Measurements from ENCODE around the gene MMP15.

Gene MMP15

DNA sequence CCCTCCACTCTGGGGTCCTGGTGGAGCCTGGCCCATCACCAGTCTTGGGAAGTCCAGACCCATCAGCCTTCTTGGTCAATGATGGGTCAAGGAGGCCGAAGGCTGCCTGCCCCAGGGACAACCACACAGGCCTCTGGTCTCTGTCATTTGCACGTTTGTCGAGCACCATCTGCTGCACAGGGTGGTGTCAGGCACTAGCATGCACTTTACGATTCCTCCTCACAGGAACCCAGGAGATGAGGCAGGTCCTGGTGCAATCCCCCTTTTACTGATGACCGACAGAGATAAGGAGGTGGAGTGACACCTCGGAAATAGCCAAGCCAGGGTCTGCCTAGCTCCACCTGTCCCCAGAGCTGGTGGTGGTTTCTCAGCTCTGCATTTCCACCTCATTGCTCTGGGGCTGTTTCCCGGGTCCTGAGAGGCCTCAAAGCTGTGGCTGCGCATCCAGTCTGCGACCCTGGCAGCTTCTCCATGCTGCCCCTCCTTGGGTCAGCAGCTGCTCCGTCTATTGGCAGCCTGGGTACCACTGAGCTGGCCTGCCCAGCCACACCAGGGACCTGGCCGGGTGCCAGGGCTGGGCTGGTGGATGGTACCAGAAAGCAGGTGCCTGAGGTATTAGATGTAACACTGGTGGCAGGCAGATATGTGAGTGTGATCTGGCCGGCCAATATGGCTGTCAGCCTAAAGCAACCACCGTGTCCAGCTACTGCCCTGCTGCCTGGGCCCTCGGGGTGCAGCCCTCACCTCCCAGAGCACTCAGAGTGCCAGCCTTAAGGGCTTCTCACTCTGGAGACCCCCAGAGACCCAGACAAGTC, 10.0 kb downstream of the MMP15 start:
- no peak for DNase-seq

DNA sequence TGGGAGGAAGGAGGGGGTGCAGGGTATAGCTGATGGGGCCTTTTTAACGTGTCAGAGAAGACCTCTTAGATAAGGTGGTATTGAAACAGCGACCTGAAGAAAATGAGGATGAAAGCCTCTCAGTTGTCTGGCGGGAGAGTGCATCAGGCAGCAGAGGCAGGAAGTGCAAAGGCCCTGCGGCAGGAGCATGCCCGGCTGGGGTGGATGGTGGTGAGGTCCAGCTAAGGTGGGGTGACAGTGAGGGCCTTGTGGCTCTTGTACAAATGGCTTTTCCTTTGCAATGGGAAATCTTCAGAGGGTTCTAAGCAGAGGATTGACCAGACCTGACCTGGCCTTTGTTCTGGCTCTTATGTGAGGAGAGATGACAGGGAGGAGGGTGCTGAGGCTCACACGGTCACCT, 11.4 kb downstream of the MMP15 start:
- no peak for DNase-seq

DNA sequence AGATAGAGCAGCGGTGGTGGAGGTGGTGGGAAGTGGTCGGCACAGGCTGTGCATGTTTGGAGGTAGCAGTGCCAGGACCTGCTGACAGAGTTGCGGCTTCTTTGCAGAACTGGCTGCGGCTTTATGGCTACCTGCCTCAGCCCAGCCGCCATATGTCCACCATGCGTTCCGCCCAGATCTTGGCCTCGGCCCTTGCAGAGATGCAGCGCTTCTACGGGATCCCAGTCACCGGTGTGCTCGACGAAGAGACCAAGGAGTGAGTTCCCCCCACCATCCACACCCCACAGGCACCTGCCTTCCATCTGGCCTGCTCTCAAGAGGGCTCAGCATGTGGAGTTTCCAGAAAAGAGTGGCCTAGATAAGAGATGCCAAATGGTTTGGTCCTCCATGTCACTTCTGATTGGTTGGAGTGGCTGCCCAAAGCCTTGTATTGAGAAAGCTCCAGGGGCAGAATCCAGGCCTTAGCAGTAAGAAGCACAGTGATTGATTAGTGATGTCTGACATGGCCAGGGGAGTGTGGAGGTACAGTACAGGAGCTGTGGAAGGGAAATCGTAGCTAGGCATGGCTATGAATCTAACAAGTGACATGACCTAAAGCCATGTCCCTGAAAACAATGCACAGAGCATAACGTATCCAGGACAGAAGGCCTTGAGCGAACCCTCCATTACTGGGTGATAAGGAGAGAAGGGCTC, 12.0 kb downstream of the MMP15 start:
- DNase-seq: no peak

DNA sequence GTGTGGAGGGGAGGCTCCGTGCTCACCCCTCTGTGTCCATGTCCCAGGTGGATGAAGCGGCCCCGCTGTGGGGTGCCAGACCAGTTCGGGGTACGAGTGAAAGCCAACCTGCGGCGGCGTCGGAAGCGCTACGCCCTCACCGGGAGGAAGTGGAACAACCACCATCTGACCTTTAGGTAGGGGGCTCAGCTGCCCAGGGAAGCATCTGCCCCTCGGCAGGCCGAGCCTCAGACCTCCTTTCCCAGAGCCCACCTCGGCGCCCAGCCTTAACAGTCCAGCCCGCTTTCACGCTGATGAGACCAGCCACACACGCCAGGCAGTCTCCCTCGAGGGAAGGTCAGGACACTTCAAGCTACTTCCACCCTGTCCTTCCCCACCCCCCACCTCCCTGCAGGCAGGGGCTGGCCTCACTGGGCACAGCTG, 12.7 kb downstream of the MMP15 start:
- DNase-seq: no peak

DNA sequence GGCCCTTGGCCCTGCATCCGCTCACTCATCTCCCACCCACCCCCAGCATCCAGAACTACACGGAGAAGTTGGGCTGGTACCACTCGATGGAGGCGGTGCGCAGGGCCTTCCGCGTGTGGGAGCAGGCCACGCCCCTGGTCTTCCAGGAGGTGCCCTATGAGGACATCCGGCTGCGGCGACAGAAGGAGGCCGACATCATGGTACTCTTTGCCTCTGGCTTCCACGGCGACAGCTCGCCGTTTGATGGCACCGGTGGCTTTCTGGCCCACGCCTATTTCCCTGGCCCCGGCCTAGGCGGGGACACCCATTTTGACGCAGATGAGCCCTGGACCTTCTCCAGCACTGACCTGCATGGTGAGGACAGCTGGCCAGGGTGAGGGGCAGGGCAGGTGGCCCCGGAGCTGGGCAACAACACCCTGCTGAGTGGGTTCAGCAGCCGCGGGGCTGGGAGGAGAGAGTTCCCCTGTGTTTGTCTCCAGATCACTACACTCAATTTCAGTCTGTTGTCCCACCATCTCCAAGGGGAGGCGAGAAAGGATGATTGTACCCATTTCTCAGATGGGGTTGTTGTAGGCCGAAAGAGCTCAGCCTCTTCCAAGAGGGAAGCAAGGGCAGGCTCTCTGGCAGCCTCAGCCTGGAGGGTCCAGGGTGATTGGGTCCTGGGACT, 14.4 kb downstream of the MMP15 start:
- DNase-seq: no peak

DNA sequence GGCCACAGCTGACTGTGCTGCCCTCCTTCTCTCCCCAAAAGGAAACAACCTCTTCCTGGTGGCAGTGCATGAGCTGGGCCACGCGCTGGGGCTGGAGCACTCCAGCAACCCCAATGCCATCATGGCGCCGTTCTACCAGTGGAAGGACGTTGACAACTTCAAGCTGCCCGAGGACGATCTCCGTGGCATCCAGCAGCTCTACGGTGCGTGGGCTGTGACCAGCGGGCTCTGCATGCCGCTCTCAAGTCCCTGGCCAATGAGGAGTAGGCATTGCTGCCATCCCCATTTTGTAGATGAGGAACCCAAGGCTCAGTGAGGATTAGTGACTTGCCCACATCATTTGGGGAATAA, 14.9 kb downstream of the MMP15 start:
- DNase-seq: no peak

DNA sequence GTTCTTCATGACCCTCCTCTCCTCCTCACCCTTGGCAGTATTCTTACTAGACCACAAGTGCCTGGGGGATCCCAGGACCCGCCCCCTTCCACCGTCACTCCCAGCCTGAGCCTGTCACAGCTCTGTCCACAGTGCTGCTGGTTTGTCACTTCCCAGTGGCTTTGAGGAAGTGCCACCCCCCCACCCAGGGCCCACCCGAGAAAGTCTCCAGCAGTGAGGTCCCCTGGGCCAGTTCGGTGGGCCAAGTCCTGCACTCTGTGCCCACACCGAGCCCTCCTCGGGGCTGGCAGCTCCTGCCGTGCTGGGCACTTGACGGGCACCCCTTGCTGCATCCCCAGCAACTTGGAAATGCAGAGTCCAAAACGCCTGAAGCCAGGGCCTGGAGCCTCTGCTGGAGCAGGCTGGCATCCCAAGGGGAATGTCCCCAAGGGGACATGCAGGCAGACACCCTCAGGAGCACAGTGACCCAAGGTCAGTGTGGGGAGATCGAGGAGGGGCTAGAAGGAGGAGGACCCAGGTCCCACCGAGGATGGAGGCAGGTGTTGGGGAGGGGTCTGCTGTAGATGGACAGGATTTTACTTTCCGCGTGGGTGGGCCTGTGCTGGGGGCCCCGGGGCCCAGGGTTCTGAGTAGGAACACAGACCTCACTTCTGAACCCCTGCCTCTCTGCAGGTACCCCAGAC, 15.5 kb downstream of the MMP15 start:
- DNase-seq: no peak

DNA sequence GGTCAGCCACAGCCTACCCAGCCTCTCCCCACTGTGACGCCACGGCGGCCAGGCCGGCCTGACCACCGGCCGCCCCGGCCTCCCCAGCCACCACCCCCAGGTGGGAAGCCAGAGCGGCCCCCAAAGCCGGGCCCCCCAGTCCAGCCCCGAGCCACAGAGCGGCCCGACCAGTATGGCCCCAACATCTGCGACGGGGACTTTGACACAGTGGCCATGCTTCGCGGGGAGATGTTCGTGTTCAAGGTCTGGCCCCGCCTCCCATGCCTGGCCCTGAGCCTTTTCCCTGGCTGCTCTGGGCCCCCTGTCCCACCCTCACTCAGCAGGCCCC, 16.0 kb downstream of the MMP15 start:
- DNase-seq: no peak

DNA sequence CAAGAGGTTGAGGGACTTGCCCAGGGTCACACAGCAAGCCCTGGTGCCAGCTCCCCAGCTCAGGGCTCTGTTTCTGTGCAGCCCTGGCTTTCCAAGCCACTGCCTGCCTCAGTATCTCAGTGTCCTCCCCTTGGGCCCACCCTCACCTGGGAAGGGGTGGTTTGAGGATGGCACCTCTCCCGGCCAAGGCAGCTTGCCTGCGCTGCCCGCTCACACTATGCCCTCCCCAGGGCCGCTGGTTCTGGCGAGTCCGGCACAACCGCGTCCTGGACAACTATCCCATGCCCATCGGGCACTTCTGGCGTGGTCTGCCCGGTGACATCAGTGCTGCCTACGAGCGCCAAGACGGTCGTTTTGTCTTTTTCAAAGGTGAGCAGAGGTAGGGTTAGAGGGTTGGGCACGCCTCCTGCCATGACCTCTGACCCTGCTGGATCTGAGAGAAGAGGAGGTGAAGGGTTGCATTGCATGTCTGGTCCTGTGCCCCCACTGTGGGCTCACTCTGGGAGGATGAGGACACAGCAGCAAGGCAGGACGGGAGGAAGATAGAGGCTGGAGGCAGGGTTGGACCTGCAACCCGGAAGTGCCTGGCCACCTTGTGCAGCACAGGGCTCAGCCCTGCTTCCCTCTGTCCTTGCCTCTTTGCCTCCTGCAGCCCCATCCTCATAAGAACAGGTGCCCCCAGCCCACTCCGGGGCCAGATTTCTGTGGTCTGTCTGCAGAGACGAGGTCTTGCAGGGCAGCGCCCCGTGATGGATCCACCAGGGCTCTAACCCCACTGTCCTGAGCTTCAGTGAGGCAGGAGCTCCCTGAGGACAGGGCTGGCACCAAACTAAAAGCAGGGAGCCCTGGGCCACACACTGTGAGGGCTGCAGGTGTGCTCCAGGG, 16.7 kb downstream of the MMP15 start:
- no peak for DNase-seq

DNA sequence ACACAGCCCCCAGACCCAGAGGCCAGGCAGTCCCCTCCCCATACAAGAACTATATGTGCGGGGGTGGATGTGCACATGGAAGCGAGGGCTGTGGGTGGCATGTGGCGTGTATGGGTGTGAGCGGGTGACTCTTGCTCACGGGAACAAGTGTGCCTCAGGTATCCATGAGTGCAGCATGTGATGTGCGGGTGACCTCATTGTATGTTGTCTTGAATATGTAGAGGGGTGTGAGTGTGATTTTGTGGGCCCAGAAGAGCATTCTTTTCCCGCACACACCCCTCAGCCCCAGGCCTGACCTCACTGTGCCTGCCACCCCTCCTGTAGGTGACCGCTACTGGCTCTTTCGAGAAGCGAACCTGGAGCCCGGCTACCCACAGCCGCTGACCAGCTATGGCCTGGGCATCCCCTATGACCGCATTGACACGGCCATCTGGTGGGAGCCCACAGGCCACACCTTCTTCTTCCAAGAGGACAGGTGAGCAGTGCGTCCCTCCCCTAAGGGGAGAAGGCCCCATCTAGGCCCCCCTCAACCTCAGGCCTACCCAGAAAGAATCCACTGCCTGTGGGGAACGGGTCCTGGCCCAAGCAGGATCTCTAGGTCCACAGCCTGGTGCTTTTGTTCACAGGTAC, 17.4 kb downstream of the MMP15 start:
- no peak for DNase-seq

DNA sequence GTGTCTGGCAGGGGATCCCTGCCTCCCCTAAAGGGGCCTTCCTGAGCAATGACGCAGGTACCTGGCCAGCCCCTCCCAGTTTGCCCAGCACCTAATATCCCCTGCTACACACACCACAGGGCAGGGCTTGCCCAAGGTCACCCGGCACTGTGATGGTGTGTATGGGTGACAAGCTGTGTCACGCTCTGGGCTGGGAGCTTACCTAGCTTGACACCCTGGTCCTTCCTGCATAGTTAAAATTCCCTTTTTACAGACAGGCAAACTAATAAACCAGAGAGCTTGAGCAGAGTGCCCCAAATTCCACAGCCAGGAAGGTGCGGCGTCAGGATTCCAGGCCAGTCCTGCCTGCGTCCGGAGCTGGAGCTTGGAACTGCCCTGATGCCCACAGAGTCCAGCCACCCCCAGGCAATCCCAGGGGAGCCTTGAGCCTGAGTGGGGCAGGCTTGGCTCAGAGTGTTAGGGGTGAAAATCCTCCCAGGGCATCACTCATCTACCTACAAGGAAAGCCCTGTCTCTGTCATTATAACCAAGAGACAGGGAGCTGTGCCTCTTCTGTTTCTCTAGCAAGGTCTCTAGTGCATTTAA, 18.1 kb downstream of the MMP15 start:
- no peak for DNase-seq

DNA sequence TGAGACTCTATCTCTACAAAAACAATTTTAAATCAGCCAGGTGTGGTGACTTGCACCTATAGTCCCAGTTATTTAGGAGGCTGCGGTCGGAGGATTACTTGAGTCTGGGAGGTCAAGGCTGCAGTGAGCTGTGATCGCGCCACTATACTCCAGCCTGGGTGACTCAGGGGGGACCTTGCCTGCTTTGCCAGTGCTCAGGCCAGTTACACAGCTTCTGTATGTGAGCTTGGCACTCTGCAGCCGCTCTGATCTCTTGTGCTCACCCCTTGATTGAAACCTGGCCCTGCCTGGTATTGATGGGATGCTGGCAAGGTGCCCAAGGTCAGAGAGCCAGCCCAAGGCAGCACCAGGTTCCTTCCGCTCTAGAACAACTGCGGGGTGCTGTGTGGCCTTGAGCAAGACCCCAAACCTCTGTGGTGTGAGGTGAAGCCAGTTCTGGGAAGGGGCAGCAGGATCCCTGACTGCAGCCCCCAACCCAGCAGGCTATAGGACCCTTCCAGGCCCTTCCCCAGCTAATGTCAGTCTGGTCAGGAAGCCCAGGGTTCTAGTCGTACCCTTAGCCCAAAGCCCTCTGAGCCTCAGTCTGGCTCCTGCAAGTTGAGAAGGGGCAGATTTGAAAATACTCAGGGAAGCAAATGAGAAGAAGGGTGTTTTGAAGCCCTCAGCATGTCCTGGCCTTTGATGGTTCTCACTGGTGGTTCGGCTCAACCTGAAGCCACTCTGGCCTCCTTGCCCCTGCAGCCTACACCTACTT, 18.9 kb downstream of the MMP15 start:
- no peak for DNase-seq

DNA sequence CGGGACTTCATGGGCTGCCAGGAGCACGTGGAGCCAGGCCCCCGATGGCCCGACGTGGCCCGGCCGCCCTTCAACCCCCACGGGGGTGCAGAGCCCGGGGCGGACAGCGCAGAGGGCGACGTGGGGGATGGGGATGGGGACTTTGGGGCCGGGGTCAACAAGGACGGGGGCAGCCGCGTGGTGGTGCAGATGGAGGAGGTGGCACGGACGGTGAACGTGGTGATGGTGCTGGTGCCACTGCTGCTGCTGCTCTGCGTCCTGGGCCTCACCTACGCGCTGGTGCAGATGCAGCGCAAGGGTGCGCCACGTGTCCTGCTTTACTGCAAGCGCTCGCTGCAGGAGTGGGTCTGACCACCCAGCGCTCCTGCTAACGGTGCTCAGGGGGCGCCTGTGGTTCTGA, 19.5 kb downstream of the MMP15 start:
- DNase-seq: no peak

DNA sequence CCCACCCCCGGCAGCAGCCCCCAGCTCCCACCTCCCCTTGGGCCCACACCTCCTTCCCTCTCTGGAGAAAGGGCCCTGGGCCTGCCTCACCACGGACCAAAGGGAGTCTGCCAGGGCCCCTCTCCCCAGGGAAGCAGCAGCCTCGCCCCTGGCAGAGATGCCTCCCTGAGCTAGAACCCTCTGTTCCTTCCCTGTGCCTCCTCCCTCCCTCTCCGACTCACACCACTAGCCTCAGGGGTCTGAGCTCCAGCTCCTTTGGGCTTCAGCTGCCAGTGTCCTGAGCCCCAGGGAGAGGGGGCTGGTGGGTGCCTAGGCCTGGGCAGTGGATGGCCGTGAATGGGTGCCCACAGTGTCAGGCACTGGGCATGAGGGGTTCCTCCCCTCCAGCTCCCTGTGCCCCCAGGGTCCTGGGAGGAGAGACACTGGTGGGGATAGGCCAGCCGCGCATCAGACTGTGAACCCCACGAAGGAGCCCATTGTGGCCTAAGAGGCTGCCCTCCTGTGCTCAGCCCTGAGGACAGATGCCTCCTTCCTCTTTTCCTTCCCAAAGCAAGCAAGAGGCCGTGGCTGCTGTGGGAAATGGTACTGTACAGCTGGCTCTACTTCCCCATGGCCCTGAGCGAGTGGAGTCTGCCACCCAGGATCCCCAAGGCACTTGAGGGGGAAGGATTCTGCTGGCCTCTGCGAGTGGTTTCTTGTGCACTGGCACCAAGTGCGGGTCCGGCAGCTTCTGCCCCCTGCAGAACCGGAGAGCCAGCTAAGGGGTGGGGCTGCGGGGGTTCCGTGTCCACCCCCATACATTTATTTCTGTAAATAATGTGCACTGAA, 20.7 kb downstream of the MMP15 start:
- no peak for DNase-seq

DNA sequence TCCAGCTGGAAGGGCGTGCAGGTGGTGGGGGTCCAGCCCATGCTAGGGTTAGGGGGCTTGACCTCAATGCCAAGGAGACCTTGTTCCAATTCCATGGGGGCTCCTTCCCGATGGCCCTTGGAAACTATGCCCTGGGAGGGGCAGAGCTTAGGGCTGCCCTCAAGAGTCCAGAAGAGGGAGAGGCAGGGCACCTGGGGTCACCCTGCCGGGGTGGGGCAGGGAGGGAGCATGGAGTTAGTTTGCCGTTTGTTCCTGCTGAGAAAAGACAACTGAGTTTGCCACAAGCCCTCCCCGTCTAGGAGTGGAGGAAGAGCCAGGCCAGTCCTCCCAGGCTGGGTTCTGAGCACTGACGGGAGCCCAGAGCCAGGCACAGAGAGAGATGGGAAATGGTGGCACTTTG, 21.4 kb downstream of the MMP15 start:
- no peak for DNase-seq

DNA sequence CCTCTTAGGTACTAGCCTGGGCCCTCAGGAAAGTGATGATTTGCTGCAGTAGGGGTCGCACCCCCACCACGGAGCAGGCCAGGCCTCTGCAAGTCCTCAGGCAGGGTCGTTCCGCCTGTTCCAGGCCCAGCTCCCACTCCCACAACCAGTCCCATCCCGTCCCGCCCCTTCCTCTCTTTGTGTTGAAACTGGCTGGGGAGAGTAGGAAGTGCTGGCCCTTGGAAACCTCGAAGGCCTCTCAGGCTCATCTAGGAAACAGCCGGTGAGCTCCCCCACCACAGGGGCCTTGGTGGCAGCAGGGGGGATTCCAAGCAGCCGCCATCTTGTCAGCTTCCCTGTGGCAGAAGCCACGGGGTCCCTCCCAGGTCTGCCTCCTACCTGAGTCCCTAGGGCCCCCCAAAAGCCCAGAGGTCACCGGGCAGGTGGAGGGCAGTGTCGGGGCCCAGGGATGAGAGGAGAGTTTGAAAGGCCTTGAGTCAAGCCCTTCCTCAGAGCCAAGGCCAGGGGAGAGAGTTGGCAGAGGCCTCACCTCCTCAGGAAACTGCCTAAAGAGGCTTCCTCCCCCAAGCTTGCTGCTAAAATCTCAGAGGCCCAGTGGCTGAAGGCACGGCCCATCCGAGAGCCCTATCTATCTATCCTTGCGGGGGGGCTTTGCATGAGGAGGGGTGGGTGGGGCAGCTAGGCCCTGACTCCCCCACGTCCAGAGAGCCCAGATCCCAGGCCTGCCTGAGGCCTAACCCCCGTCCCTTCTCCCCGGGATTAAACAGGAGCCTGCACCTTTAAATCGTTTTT, 22.2 kb downstream of the MMP15 start:
- DNase-seq: no peak

DNA sequence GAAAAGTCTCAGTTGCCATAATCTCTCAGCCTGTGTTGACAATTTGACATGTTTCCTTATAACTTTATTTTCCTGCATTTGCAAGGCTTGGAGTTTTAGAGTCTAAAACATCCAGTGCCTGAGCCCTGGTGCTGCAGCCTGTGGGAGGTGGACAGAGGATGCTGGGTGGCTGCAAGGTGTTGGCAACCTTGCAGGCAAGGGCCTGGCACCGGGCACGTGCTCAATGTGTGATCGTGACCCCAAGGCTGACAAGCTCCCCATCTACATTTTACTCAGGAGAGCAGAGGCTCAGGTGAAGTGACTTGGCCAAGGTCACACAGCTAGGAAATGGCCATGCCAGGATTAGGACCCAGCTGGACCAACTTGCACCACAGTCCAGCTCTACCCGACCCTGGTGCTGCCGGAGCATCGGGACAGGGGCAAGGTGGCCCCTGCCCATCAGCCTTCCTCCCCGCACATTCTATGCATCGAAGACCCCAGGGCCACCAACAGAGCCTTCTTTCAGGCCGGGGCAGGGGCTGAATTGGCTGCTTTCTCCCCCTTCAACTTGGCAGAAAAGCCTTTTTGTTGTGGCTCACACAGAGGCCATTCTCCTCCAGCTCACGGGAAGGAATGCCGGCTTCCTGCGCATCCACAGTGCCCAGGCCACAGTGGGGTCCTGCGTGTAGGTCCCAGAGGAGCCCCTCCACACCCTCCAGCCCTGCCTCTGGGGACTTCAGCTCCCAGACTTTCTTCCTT, 23.1 kb downstream of the MMP15 start:
- no peak for DNase-seq
